ENCODE data around the gene FXYD6. TPM values are rescaled to one million over a fixed set of nuclear protein-coding genes. Genes with fewer than 3 reads are reported as not detected.

Gene FXYD6
- total RNA-seq, 1 donor from 2014 or later, result 57.1 TPM

DNA sequence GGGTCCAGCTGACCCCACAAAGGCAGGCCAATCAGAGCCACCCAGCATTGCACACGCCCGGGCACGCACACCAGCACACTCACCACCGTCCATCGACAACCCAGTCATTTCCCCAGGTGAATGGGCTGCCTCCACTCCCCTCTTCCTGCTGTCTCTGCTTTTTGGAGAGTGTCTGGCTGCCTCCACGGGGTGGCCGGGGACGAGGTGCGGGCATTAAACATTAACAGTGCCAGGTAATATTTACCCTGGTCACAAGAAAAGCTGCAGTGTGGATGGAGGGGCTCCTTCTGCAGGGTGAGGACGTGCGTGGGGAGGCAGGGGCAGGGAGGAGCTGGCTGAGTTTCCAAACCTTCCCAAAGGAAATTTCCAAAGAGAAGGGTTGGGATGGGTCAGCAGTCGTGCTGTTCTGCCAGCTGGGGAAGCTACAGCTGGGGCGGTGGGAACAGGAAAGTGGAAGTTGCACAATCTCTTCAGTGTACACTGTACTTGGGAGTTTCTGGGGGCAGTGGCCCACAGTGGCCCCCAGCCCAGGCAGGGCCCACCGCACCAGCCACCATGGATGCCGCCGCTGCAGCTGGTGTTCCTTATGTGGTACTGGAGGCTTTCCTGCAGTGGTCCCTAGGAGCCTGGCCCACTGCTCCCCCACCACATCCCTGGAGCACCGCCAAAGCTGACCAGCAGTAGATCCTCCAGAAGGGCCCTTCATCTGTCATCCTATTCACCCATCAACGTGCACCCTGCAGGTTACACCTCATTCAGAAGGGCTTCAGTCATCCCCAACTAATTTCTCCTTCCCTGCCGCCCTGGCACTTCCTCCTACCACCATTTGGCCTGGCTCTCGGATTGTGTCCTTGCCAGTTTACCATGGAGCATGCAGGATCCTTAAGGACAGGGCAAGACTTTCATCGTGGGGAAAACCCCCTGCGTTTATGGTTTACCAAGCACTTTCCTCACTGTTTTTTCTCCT is 51.6 kb downstream of the FXYD6 start, which contains the start of gene FXYD2:
Gene FXYD2 (minus strand): TSS at position 174 of the 967 bp plus-strand sequence. CDS start 66 bp downstream, at position 108.
- Mint-ChIP-seq H3K4me3 (ENCODE audit: unreplicated experiment) (no peak within 1 kb of the TSS), H3K27ac (ENCODE audit: unreplicated experiment) (no peak within 1 kb of the TSS), H3K4me1 (ENCODE audit: low read depth, unreplicated experiment) (peaks cover 13% of the 10 kb centered on the region)

GRCh38 chr11:117823946-117824420 is 52.5 kb downstream of the FXYD6 start:
- no peaks in the 10 kb centered on the region for H3K36me3 Mint-ChIP-seq (ENCODE audit: unreplicated experiment)
- TF ChIP-seq, protein P1, sequence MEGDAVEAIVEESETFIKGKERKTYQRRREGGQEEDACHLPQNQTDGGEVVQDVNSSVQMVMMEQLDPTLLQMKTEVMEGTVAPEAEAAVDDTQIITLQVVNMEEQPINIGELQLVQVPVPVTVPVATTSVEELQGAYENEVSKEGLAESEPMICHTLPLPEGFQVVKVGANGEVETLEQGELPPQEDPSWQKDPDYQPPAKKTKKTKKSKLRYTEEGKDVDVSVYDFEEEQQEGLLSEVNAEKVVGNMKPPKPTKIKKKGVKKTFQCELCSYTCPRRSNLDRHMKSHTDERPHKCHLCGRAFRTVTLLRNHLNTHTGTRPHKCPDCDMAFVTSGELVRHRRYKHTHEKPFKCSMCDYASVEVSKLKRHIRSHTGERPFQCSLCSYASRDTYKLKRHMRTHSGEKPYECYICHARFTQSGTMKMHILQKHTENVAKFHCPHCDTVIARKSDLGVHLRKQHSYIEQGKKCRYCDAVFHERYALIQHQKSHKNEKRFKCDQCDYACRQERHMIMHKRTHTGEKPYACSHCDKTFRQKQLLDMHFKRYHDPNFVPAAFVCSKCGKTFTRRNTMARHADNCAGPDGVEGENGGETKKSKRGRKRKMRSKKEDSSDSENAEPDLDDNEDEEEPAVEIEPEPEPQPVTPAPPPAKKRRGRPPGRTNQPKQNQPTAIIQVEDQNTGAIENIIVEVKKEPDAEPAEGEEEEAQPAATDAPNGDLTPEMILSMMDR (IDR thresholded peaks at IDR 0.05; ENCODE audit: partially characterized antibody, unreplicated experiment), result no peak
- peaks cover 3% of the 10 kb centered on the region for H3K9me3 Mint-ChIP-seq (ENCODE audit: unreplicated experiment)
- peaks cover 13% of the 10 kb centered on the region for H3K4me1 Mint-ChIP-seq (ENCODE audit: low read depth, unreplicated experiment)
- no peak overlapping the region for H3K4me3 Mint-ChIP-seq (ENCODE audit: unreplicated experiment)
- peak; percentile 46 for DNase-seq
- peaks cover 12% of the 10 kb centered on the region for H3K27me3 Mint-ChIP-seq (ENCODE audit: unreplicated experiment)
- no peak overlapping the region for H3K27ac Mint-ChIP-seq (ENCODE audit: unreplicated experiment)

More for the DNA sequence above, 51.6 kb downstream of the FXYD6 start, which contains the start of gene FXYD2:
- TF ChIP-seq, protein P1 (IDR thresholded peaks at IDR 0.05; ENCODE audit: partially characterized antibody, unreplicated experiment), result no peak
- Mint-ChIP-seq H3K36me3 (ENCODE audit: unreplicated experiment) (no peaks in the 10 kb centered on the region), H3K27me3 (ENCODE audit: unreplicated experiment) (peaks cover 12% of the 10 kb centered on the region), H3K9me3 (ENCODE audit: unreplicated experiment) (peaks cover 3% of the 10 kb centered on the region)
- peak; percentile 15 for DNase-seq

- DNase-seq, result peak; percentile 27
- TF ChIP-seq, protein P1 (IDR thresholded peaks at IDR 0.05; ENCODE audit: partially characterized antibody, unreplicated experiment), result peak; percentile 20
- peaks cover 3% of the 10 kb centered on the region for H3K9me3 Mint-ChIP-seq (ENCODE audit: unreplicated experiment)
- H3K4me1 Mint-ChIP-seq (ENCODE audit: low read depth, unreplicated experiment), result peaks cover 13% of the 10 kb centered on the region
- no peaks in the 10 kb centered on the region for H3K36me3 Mint-ChIP-seq (ENCODE audit: unreplicated experiment)
- peak overlapping the region; percentile 43 for H3K27ac Mint-ChIP-seq (ENCODE audit: unreplicated experiment)
- no peak overlapping the region for H3K4me3 Mint-ChIP-seq (ENCODE audit: unreplicated experiment)
- peaks cover 12% of the 10 kb centered on the region for H3K27me3 Mint-ChIP-seq (ENCODE audit: unreplicated experiment)
These were observed 53.0 kb downstream of the FXYD6 start for GRCh38 chr11:117823294-117823945.

- peak; percentile 71 for DNase-seq
- Mint-ChIP-seq H3K27ac (ENCODE audit: unreplicated experiment) (no peak overlapping the region), H3K4me3 (ENCODE audit: unreplicated experiment) (no peak overlapping the region), H3K36me3 (ENCODE audit: unreplicated experiment) (no peaks in the 10 kb centered on the region), H3K27me3 (ENCODE audit: unreplicated experiment) (peaks cover 6% of the 10 kb centered on the region), H3K9me3 (ENCODE audit: unreplicated experiment) (peaks cover 1% of the 10 kb centered on the region), H3K4me1 (ENCODE audit: low read depth, unreplicated experiment) (peaks cover 17% of the 10 kb centered on the region)
- TF ChIP-seq, protein P1 (IDR thresholded peaks at IDR 0.05; ENCODE audit: partially characterized antibody, unreplicated experiment), result peak; percentile 54
These were observed 54.1 kb downstream of the FXYD6 start for GRCh38 chr11:117822074-117823033.

All from glutamatergic neuron (in vitro differentiated cells).